Effector CD8-positive, alpha-beta T cell (primary cell): ENCODE measurements around the gene STAP1.

Experiments used
- DNase-seq: peaks from one replicate; lab custom pipeline; 2025; lab: John Stamatoyannopoulos, UW

The STAP1 gene

DNA sequence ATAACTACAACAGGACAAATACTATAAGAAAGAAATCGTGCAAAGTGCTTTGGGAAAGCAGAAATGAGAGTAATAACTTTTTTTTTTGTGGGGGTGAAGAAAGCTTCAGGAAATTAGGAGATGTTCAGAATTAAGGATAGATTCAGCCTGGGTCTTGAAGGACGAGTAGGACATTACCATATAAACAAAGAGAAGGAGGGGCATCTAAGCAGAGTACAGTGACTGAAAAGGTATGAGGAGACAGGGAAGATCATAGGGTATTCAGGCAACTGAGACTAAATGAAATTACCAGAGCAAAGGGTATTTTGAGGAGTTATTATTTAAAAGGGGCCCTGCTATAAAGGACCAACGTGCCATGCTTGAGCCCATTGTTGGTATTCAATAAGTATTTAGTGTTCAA is 3.1 kb upstream of the STAP1 start:
- DNase-seq = no peak

DNA sequence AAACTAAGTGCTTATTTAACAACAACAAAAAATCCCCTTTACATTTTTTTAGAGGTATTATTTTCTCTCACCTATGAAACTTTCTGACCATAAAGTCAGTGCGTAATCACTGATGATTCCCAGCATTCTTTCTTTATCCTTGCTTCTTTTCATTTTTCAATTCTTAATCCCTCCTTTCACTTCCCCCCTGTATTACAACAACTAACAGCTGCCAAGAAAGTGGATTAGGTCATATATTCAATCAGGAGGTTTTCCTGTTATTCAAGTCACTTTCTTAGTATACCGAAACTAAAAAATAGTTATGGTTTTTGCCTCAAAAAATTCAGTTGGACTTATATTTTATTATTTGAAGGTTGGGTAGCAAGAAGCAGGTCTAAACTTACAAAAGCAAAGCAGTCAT is 2.1 kb upstream of the STAP1 start:
- DNase-seq = no peak

DNA sequence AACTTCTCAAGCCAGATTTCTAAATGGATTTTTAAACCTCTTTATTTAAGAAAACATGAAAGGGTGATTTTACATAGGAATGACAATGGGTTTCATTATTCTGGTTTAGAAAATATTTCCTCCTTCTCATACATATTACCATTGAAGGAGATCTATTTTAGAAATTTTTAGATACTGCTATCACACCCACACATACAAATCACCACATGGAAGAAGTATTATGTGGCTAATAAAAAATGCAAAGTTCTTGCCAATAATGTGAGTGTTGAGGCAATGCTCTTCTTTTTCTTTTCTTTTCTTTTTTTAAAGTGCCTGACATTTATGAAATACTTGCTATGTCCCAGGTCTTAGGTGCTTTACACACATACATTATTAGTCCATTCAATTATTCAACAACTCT is 6.8 kb downstream of the STAP1 start:
- no peak for DNase-seq

DNA sequence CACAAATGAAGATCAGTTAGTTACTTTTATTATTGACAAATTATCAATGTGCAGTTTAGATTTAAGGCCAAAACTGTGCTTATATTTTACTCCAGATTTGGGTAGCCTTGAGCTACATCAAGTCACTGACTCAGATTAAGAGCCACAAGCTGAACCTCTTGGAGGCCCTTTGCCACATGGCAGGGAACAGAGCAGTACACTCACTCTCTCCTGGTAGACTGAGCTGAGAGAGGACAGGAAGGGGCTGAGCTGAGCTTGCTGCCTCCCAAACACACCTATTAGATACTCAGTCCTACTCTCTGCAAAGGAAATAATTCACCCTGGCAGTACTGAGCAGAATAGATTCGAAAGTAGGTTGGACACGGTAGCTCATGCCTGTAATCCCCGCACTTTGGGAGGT is 7.8 kb downstream of the STAP1 start:
- no peak for DNase-seq

- no peak for DNase-seq
Measured at GRCh38 chr4:67568820-67569219, 10.3 kb downstream of the STAP1 start.

GRCh38 chr4:67570537-67570936 is 12.0 kb downstream of the STAP1 start:
- DNase-seq = no peak

DNA sequence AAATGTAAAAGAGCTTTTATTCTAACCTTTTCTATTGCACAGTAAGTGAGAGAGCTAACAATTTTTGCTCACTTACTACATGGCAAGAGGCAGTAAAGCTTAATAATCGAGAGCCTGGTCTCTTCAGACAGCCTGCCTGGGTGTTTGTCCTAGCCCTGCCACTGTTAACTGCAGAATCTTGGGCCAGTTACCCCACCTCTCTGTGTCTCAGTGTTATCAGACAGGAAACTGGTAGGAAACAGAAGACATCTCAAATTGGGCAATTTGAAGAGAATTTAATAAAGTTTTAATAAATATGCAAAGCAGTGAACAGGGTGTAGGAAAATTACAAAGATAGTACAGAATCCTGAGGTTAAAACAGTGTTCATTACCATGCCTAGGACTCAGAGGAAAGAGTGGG is 13.4 kb downstream of the STAP1 start:
- no peak for DNase-seq

DNA sequence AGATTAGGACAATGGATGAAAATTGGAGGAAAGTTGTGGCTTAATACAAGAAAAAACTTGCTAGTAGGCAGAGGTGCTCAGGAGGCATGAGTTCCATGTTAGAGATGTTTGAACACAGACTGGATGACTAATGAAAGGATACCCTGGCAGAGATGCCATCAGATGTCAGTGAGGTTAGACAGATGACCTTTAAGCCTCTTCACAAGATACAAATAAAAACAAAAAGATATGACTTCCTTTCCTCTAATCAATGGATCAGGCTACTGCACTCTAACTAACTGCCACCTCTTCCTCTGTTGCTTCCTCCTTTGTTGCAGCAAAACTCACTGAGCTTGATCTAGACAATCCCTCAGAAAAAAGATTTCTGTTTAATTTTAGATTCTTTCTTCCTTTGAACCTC is 14.7 kb downstream of the STAP1 start:
- DNase-seq = no peak

DNA sequence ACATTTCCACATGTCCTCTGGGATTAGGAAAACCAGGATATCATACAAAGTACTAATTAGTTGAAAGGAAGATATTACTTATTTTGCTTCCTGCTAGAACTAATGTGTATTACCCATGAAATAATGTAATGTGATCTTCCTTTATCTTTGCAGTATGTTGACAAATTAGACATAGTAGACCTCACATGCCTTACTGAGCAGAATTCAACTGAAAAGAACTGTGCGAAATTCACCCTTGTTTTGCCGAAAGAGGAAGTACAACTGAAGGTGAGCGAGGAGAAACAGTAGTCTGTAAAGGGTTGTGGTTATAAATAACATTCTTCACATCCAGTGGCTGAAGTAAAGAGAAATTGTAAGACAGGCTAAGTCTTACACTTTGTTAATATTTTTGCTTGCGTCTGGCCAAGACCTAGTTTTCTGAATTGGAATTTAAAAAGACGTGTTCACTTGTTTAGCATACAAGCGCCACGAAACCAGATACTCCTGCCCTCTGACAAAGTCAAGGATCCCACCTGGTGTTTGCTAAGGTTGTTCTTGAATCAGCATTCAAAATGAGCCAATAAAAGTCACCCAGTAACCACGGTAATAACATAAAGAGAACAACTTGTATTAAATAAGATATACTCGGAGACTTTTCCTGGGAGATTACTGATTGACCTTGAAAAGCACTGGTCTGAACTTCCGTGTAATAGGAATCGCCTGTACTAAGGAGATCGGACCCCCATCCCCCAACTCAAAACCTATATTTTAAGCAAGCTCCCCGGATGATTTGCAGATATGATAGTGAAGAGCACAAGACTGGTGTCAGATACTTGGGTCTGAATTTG is 16.9 kb downstream of the STAP1 start:
- DNase-seq = no peak

GRCh38 chr4:67576059-67576466 is 17.5 kb downstream of the STAP1 start:
- no peak for DNase-seq

DNA sequence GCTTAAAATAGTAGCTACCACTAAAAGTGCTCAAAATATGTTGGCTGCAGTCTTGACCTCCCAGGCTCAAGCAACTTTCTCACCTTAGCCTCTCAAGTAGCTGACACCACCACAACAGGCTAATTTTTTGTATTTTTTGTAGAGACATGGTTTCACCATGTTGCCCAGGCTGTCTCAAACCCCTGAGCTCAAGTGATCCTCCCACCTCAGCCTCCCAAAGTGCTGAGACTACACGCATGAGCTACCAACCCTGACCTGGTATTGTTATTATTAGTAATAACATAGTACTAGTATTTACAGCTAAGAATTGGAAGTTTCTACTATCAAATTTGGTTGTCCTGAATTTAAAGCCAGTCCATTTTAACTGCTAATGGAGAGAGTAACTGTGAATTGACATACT is 18.0 kb downstream of the STAP1 start:
- no peak for DNase-seq

GRCh38 chr4:67580577-67580976 is 22.1 kb downstream of the STAP1 start:
- no peak for DNase-seq

GRCh38 chr4:67581208-67581857 is 22.8 kb downstream of the STAP1 start:
- DNase-seq = no peak

GRCh38 chr4:67581913-67582312 is 23.4 kb downstream of the STAP1 start:
- no peak for DNase-seq

DNA sequence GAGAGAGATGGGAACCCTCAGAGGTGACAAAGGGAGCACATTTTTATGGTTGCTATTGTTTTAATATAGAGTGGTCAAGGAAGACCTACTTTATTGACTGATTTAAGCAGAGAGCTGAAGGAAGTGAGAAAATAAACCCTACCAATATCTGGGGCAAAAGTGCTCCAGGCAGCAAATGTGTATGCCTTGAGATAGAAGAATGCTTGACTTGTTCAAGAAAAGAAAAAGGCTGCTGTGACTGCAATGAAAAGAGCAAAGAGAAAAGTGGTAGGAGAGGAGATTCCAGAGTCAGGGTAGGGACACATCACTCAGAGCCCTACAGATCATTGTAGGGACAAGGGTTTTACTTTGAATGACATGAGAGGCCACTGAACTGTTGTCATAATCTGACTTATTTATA is 26.0 kb downstream of the STAP1 start:
- no peak for DNase-seq

- DNase-seq = no peak
Measured at GRCh38 chr4:67587156-67587555, 28.6 kb downstream of the STAP1 start.

DNA sequence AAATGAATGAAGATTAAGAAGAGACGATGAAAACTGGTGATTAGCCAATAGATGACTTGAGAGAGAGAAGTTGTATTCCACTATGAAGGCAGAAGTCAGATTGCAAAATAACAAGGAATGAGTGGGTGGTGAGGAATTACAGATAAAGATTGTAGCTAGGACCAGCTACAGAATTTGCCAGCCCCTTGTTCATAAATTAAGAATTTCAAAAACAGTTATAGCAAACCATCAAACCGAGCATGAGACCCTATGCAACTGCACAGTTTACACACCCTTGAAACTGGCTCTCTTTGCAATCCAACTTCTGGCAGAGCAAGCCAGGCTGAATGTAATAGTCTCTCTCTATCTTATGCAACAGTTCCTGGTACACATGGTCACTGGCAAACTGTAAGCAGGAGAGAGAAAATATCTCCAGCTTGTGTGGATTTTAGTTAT is 35.2 kb downstream of the STAP1 start:
- DNase-seq = no peak

DNA sequence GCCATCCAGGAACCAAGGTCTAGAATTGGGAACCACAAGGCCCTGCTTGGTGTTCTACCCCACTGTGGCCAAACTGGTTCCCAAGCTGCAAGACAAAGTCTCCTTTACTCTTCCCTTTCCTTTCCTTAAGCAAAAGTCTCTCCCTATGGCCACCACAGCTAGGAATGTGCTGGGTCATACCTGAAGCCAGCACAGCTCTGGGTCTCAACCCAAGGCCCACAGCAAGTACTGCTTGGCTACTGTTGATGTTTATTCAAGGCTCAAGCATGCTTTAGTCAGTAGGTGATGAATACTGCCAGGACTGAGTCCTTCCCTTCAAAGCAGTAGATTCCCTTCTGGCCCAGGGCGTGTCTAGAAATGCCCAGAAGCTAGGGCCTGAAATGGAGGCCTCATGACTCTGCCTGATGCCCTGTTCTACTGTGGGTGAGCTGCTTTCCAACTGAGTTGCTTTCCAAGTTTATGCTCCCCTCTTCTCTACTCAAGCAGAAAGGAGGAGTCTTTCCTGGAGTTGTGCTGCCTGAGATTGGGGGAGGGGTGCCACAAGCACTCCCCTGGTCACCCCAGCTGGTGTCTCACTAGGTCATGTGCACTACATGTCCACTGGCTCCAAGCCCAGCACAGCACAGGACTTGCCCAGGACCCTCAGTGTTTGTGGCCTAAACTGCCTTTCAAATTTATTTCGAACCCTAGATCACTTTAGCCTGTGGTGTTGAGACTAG is 44.9 kb downstream of the STAP1 start:
- DNase-seq = no peak

DNA sequence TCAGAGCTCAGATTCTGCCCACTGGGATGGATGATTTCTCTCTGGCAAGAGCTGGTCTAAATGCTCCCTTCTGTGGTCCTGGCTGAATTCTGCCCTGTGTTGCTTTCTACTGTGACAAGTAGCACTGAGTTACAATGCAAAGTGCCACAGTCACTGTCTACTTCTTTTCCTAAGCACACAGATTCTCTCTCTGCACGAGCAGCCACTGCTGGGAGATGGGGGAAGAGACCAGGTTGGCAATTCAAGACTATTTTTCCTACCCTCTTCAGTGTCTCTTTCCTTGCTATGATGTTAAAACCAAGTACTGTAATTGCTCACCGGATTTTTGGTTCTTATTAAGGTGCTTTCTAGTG is 45.5 kb downstream of the STAP1 start:
- DNase-seq = no peak

GRCh38 chr4:67604749-67605148 is 46.2 kb downstream of the STAP1 start:
- no peak for DNase-seq

DNA sequence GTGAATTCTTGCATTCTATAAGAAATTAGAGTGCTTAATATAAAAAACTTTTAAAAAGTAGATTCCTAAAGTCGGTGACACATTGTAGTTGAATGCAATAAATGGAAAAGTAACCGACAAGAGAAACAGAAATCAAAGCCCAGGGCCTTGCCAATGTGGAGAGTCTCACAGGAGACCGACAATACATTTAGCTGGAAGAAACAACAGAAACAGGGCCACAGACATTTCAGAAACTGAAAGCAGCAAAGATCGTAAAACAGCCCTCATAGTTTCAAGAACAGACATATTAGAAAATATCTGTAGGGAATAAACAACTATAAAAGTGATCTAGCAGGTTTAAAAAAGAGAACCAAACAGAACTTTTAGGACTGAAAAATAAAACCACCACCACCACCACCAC is 49.5 kb downstream of the STAP1 start:
- no peak for DNase-seq

DNA sequence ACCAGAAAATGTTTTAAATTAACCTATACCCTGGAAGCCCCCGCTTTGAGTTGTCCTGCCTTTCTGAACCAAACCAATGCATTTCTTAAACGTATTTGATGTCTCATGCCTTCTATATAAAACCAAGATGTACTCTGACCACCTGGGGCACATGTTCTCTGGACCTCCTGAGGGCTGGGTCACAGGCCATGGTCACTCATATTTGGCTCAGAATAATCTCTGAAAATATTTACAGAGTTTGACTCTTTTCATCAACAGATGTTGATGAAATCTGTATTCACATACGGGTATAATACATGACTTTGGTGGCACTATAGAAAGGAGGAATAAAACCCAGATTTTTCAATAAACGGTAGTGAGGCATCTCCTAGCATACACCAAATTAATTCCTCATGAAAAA is 55.7 kb downstream of the STAP1 start:
- DNase-seq = no peak

- DNase-seq = no peak
Measured at GRCh38 chr4:67615119-67615518, 56.6 kb downstream of the STAP1 start.
